Measurements from ENCODE around the gene ANKS3.

DNA sequence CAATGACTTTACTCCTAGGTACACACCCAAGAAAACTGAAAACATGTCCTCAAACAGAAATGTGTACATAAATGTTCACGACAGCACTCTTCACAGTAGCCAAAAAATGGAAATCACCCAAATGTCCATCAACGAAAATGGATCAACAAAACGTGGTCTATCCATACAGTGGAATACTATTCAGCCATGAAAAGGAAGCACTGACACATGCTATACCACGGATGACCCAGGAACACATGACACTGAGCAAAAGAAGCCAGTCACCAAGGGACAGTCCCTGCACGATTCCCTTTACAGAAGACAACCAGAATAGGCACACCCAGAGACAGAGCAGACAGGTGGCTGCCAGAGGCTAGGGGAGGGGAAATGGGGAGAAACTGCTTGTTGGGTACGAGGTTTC lies 21.6 kb upstream of the ANKS3 start:
- TF ChIP-seq, protein P1, sequence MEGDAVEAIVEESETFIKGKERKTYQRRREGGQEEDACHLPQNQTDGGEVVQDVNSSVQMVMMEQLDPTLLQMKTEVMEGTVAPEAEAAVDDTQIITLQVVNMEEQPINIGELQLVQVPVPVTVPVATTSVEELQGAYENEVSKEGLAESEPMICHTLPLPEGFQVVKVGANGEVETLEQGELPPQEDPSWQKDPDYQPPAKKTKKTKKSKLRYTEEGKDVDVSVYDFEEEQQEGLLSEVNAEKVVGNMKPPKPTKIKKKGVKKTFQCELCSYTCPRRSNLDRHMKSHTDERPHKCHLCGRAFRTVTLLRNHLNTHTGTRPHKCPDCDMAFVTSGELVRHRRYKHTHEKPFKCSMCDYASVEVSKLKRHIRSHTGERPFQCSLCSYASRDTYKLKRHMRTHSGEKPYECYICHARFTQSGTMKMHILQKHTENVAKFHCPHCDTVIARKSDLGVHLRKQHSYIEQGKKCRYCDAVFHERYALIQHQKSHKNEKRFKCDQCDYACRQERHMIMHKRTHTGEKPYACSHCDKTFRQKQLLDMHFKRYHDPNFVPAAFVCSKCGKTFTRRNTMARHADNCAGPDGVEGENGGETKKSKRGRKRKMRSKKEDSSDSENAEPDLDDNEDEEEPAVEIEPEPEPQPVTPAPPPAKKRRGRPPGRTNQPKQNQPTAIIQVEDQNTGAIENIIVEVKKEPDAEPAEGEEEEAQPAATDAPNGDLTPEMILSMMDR (conservative IDR thresholded peaks at IDR 0.05; ENCODE audit: low read depth, low read length) = no peak
- no peak for TF ChIP-seq EZH2 (IDR thresholded peaks at IDR 0.05; ENCODE audit: low read length, unreplicated experiment)
- no peak for TF ChIP-seq EZH2phosphoT487 (IDR thresholded peaks at IDR 0.05; ENCODE audit: borderline replicate concordance, low read length)

Data from PC-3 (cell line).